ENCODE results near the gene OR5K4.

DNA sequence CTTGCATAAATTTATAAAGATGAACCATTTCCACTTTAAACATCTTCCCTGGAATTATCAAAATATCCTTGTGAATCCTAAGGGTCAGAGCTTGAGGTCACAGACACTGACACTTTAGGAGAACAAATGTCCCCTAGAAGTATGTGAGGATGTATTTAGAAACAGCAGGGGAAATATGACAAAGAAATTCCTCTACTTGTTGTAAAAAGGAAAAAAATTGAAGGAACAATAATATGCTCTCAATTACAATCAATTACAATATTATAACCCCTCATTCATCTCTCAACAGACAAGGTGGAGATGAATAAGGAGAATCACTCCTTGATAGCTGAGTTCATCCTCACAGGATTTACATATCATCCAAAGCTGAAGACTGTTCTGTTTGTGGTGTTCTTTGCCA lies 36.7 kb downstream of the OR5K4 start, which contains the start of gene OR5K3:
- TF ChIP-seq EP300 (IDR thresholded peaks at IDR 0.05) (no peak), CTCF (IDR thresholded peaks at IDR 0.05) (no peak), POLR2A (IDR thresholded peaks at IDR 0.05; ENCODE audit: low read depth) (no peak), POLR2AphosphoS5 (IDR thresholded peaks at IDR 0.05) (no peak)
